Psoas muscle (tissue), 8 donors: ENCODE results near the gene SGPL1. TPM values are rescaled to one million over a fixed set of nuclear protein-coding genes. Genes with fewer than 3 reads are reported as not detected.

Experiments
- ATAC-seq, 4 donors: fragments of 200-7000 bp; cut with Tn5 transposase; one replicate each; pipeline ENCODE4 v1.9.1; 2020; ENCODE audit warnings: moderate library complexity in 3 of 4, mild to moderate bottlenecking in 2 of 4
- DNase-seq, 2 donors: peaks; one replicate each; pipeline ENCODE4 v3.0.0-alpha.2; 2020
- H3K27ac ChIP-seq: fragments of 200-600 bp; one replicate; pipeline ENCODE4 v1.8.0; 2022
- H3K27me3 ChIP-seq, 3 donors: fragments of 200-600 bp in 1 of 3; one replicate each; pipeline versions ENCODE4 v1.6.1 to v1.8.0; 2013 to 2022; ENCODE audit warnings: low read length in 2 of 3, mild to moderate bottlenecking in 2 of 3, moderate library complexity in 1 of 3; ENCODE audit not compliant: insufficient read depth in 3 of 3
- H3K36me3 ChIP-seq, 2 donors: fragments of 200-600 bp in 1 of 2; one replicate each; pipeline versions ENCODE4 v1.6.1 to v1.8.0; 2013 to 2022; ENCODE audit warnings: low read depth in 1 of 2, mild to moderate bottlenecking in 1 of 2, moderate library complexity in 1 of 2; ENCODE audit not compliant: insufficient read depth in 1 of 2
- H3K4me1 ChIP-seq: fragments of 200-600 bp; one replicate; pipeline ENCODE4 v1.8.0; 2022
- H3K4me3 ChIP-seq: fragments of 200-600 bp; one replicate; pipeline ENCODE4 v1.8.0; 2022; ENCODE audit warnings: mild to moderate bottlenecking
- H3K9me3 ChIP-seq: fragments of 200-600 bp; one replicate; pipeline ENCODE4 v1.8.0; 2022
- WGBS, 3 donors: extraction: QIAGEN DNeasy Blood & Tissue Kit; methylation state at CpG; one replicate each; pipeline versions ENCODE4 v1.1.6 to v1.1.7; 2013; 5-methylcytosine and 5-hydroxymethylcytosine counted together
- intact Hi-C, 2 donors: fragments of 100-400 bp; cut with DNase I; formaldehyde crosslinking; loops; one replicate each; pipeline versions ENCODE4 v1.11.0 to v1.14.2; 2022
- polyA plus RNA-seq, 3 donors: library from polyadenylated mRNA; stranded (reverse); fragments of 200-250 nt; gene quantifications; one replicate each; pipeline ENCODE4 v1.2.3, GENCODE V29; 2013
- total RNA-seq, 4 donors: library from RNA; stranded (reverse); fragmentation: NEBNext Ultra II Directional in 2 of 4; extraction: Animal tissue kit (Norgen Biotek cat#: 25700) in 2 of 4; gene quantifications; one replicate each; pipeline versions ENCODE4 v1.2.1 to v1.2.4, GENCODE V29; 2021 to 2023
- TF ChIP-seq, protein P1 (sequence below): fragments of 200-600 bp; IDR thresholded peaks from one replicate; pipeline ENCODE4 v1.8.0; 2022; ENCODE audit warnings: antibody characterized with exemption
- donor health status: healthy with polysubstance abuse.
- donor health status: DM: no; HTN: no; CAD: no; lungs with moderate emphysema.
- donor health status: Bipolar disorder and iron deficiency.
- donor health status: healthy.
- donor health status: DM: yes; HTN: yes; CAD: no.
- donor health status: DM: no; HTN: no; CAD: no.
- donor health status: DM: no; HTN: no; CAD: no.
- donor health status: DM: yes; HTN: yes; CAD: no.

Gene SGPL1
- total and polyA plus RNA-seq, 7 donors: 3.7 to 15.1 (median 9.5) TPM

DNA sequence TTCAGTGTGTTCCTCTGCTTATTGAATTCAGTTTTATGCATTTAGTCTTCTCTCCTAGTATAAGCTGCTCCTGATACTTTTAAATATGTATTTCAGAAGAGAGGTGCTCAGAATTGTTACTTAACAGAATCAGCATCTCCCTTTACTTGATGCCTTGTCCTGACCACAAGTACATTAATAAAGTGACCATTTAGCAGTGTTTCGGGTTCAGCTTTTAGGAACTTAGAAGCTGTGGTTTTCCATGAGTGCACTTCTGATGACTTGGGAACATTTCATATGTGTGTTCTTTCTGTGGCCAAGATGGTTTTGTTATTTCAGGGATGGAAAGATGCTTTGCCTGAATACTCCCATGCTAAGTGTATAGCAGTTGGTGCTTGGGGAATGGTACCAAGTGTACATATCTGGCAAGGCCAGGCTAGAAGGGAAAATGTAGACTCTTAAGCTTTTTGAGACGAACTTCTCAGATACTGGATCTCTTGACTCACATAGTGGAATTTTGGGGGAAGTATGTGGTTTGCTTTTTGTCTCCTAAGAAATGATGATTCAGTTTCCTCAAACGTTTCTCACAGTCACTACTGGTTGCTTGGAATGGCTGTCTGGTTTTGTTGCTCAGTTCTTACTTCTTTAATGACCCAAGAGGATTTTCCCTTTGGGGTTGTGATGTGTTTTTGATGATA is 17.2 kb downstream of the SGPL1 start:
- no peak for DNase-seq
- Histone ChIP-seq H3K4me3 (no peak overlapping the region), H3K27me3 (no peaks in the 10 kb centered on the region), H3K36me3 (no peaks in the 10 kb centered on the region), H3K4me1 (peaks cover 47% of the 10 kb centered on the region), H3K9me3 (no peaks in the 10 kb centered on the region), H3K27ac (no peak overlapping the region)
- TF ChIP-seq, protein P1, sequence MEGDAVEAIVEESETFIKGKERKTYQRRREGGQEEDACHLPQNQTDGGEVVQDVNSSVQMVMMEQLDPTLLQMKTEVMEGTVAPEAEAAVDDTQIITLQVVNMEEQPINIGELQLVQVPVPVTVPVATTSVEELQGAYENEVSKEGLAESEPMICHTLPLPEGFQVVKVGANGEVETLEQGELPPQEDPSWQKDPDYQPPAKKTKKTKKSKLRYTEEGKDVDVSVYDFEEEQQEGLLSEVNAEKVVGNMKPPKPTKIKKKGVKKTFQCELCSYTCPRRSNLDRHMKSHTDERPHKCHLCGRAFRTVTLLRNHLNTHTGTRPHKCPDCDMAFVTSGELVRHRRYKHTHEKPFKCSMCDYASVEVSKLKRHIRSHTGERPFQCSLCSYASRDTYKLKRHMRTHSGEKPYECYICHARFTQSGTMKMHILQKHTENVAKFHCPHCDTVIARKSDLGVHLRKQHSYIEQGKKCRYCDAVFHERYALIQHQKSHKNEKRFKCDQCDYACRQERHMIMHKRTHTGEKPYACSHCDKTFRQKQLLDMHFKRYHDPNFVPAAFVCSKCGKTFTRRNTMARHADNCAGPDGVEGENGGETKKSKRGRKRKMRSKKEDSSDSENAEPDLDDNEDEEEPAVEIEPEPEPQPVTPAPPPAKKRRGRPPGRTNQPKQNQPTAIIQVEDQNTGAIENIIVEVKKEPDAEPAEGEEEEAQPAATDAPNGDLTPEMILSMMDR: no peak
- 64 to 76% (median 68%) methylated on average over 3 of the region's 3 CpGs for WGBS, 3 donors
- ATAC-seq: no peak
- intact Hi-C loops: no loop called here

DNA sequence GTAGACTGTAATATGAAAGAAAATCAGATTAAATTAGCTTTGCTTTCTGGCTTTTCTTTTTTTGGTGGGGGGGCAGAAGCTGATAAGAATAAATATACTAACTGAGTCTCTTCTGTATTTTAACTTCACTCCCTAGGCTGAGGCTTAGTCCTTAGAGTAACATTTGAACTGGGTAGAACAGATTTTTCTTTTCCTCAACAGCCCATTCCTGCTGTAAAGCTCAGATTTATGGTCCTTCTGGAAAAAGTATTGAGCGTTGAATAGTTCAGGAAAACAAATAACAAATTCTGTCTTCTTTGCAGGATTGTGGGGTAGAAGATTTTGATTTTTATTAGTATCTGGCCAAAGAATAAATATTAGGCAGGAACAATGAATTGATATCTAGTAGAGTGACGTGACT is 17.9 kb downstream of the SGPL1 start:
- no peak overlapping the region for H3K4me3 ChIP-seq
- no peaks in the 10 kb centered on the region for H3K36me3 ChIP-seq
- 72 to 100% (median 95%) methylated on average over 2 of the region's 2 CpGs for WGBS, 3 donors
- DNase-seq: no peak
- peaks cover 46% of the 10 kb centered on the region for H3K4me1 ChIP-seq
- no peaks in the 10 kb centered on the region for H3K27me3 ChIP-seq
- TF ChIP-seq, protein P1: no peak
- no peak overlapping the region for H3K27ac ChIP-seq
- intact Hi-C loops: no loop called here
- ATAC-seq: no peak
- no peaks in the 10 kb centered on the region for H3K9me3 ChIP-seq

DNA sequence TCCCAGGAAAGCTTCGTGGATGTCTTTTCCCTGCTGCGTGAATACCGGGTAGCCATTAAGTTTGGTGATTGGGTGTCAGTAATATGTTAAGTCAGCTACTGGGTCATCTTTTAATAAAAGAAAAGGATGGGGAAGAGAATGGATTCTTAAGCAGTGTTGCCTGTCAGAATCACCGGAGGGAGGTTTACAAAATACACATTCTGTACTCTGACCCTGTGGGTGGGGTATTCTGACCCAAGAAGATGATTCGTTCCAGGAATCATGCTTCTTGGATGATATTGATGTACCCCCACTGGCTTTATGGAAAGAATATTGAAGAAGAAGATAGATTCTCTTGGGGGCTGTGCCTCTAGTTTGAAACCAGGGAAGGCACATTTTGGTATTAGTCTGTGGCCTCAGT is 18.3 kb downstream of the SGPL1 start:
- intact Hi-C loops: no loop called here
- TF ChIP-seq, protein P1: no peak
- H3K27ac ChIP-seq: no peak overlapping the region
- no peak overlapping the region for H3K4me3 ChIP-seq
- H3K9me3 ChIP-seq: no peaks in the 10 kb centered on the region
- no peaks in the 10 kb centered on the region for H3K36me3 ChIP-seq
- WGBS, 3 donors: 92 to 98% (median 93%) methylated on average over 5 of the region's 5 CpGs
- peaks cover 42% of the 10 kb centered on the region for H3K4me1 ChIP-seq
- DNase-seq (no peak), ATAC-seq (no peak)
- no peaks in the 10 kb centered on the region for H3K27me3 ChIP-seq

DNA sequence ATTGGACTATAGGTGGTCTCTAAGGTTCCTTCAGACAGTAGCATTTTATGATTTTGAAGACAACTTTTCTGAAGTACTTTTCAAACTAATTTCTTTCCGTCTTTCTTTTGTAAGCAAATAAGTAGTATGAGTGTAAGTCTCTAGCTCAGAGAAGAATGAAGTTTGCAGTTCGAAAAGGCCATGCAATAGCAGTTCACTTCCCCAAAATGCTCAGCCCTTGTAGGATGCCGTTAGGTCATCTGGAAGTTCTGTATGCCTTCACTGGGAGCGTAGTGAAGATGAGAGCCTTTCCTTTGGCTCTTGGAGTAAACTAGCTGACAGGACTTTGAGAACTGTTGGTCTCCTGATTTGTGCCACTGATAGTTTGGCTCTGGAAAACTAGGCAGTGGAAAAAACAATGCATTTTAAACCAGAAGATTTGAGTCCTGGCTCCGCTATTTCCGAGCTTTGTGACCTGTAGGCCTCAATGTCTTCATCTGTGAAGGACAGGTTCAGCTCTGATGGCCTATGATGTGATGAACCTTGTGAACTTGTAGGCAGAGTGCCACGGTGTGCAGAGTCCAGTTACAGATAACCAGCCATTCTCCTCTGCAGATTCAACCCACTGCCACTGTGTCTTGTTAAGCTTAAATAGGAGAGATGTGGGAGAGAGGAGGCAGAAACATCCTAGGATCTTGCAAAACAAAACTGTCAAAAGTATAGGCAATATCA is 18.8 kb downstream of the SGPL1 start:
- Histone ChIP-seq H3K36me3 (no peaks in the 10 kb centered on the region), H3K27ac (no peak overlapping the region), H3K27me3 (no peaks in the 10 kb centered on the region), H3K4me1 (peaks cover 38% of the 10 kb centered on the region), H3K9me3 (no peaks in the 10 kb centered on the region), H3K4me3 (no peak overlapping the region)
- ATAC-seq (no peak), DNase-seq (no peak)
- intact Hi-C loops: no loop called here
- WGBS, 3 donors: 82 to 96% (median 90%) methylated on average over 7 of the region's 7 CpGs
- TF ChIP-seq, protein P1: no peak
